ENCODE results near the gene KCNK18. TPM values are rescaled to one million over a fixed set of nuclear protein-coding genes. Genes with fewer than 3 reads are reported as not detected.

The KCNK18 gene
- total RNA-seq, 1 experiment from 2014 or later, result not detected

DNA sequence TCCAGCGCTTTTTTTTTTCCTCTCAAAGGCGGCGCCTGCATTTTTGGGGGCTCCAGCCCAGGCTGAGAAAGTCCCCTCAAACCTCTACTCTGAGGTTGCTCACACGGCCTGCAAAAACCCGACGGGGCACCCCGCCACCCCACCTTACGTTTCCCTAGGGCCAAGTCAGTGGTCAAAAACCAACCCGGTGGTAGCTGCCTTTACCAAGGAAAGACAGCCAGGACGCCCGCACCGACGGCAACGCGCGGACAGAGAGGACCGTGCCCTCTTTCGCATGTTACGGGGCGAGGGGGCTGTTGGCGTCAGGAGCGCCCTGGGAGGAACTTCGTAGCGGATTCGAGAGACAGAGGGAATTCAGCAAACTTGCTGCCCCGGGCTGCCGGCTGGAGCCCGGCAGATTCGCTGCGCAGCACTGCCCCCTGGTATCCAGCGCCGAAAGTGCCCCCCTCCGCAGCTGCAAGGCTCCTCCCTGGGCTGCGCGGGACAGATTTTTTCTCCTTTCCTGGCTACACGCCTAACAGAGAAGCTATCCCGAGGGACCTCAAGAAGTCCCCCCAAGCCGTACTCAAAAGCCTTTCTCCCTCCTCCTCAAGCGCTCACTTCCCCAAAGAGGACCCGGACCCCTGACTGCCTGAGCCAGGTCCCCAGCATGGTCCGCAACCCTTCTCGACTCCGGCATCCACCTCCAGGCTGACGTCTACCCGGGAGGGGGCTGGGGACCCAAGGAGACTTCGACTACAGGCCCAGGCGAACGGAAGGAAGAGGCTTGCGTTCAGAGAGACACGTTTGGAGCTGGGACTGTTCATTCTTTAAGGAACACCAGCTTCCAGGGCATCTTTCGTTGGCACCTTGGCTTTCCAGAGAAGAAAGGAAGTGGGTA, 31.5 kb upstream of the KCNK18 start:
- Histone ChIP-seq H3K18ac (ENCODE audit: insufficient read length, low read depth, low read length) (no peak overlapping the region), H2BK20ac (ENCODE audit: low read depth, low read length, poor library complexity, severe bottlenecking) (no peak overlapping the region), H4K91ac (ENCODE audit: insufficient read length, low read depth, low read length) (no peak overlapping the region), H2AFZ (ENCODE audit: low read length) (no peak overlapping the region), H3T11ph (ENCODE audit: low read length) (no peak overlapping the region), H3K23me2 (ENCODE audit: insufficient read length, low read depth, low read length, poor library complexity, severe bottlenecking) (peaks cover 18% of the 10 kb centered on the region), H4K8ac (replicated peaks; ENCODE audit: insufficient read length, low read depth, low read length) (no peak overlapping the region), H3K4me1 (ENCODE audit: insufficient read depth, low read length) (peaks cover 2% of the 10 kb centered on the region; the same call in 1 of the 2 replicates), H3K27me3 (ENCODE audit: insufficient read depth, low read length) (peaks cover 88% of the 10 kb centered on the region), H3K79me1 (ENCODE audit: insufficient read depth, low read depth, low read length, poor library complexity, severe bottlenecking) (no peaks in the 10 kb centered on the region), H3K4ac (ENCODE audit: low read depth, low read length) (no peak overlapping the region), H4K20me1 (ENCODE audit: control insufficient read depth, insufficient read depth, insufficient read length) (no peaks in the 10 kb centered on the region), H3K79me2 (ENCODE audit: insufficient read depth, low read length) (no peaks in the 10 kb centered on the region), H3K9ac (ENCODE audit: extremely low read depth, insufficient read length, low read length) (no peak overlapping the region), H3K14ac (ENCODE audit: insufficient read depth, low read length) (no peak overlapping the region), H2BK5ac (ENCODE audit: insufficient read length, low read length) (no peak overlapping the region), H3K4me2 (ENCODE audit: insufficient read depth, insufficient read length, low read length) (peak overlapping the region; percentile 44), H4K5ac (ENCODE audit: insufficient read length, low read depth, low read length) (no peak overlapping the region), H2BK15ac (ENCODE audit: low read depth, low read length) (no peak overlapping the region), H2BK12ac (ENCODE audit: insufficient read length, low read depth, low read length) (no peak overlapping the region), H3K56ac (ENCODE audit: insufficient read length, low read depth, low read length) (no peak overlapping the region), H3K27ac (ENCODE audit: insufficient read length, low read depth, low read length) (no peak overlapping the region), H3K9me3 (ENCODE audit: control insufficient read depth, low read depth, low read length) (no peaks in the 10 kb centered on the region), H2AK5ac (ENCODE audit: insufficient read length, low read length) (no peak overlapping the region), H2BK120ac (ENCODE audit: low read depth, low read length, poor library complexity, severe bottlenecking) (no peak overlapping the region), H3K23ac (ENCODE audit: insufficient read length, low read depth, low read length) (no peak overlapping the region)
- TF ChIP-seq, protein P1, sequence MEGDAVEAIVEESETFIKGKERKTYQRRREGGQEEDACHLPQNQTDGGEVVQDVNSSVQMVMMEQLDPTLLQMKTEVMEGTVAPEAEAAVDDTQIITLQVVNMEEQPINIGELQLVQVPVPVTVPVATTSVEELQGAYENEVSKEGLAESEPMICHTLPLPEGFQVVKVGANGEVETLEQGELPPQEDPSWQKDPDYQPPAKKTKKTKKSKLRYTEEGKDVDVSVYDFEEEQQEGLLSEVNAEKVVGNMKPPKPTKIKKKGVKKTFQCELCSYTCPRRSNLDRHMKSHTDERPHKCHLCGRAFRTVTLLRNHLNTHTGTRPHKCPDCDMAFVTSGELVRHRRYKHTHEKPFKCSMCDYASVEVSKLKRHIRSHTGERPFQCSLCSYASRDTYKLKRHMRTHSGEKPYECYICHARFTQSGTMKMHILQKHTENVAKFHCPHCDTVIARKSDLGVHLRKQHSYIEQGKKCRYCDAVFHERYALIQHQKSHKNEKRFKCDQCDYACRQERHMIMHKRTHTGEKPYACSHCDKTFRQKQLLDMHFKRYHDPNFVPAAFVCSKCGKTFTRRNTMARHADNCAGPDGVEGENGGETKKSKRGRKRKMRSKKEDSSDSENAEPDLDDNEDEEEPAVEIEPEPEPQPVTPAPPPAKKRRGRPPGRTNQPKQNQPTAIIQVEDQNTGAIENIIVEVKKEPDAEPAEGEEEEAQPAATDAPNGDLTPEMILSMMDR (conservative IDR thresholded peaks at IDR 0.05), result peak; percentile 82
- peak; percentile 88 for DNase-seq
- Mint-ChIP-seq H3K36me3 (ENCODE audit: insufficient read depth in 1 of 3, low read depth in 3 of 3) (no peaks in the 10 kb centered on the region; a peak in 1 of 7 replicates), H3K27me3 (ENCODE audit: low read depth) (peaks cover 99% of the 10 kb centered on the region), H3K4me1 (peaks cover 15 to 44% of the 10 kb centered on the region in 2 experiments), H3K9me3 (peaks cover 0 to 8% of the 10 kb centered on the region in 2 experiments; a peak in 1 of 5 replicates), H3K27ac (no peak overlapping the region), H3K4me3 (peak overlapping the region; percentile 17 to 76; a peak in 4 of 5 replicates)
- WGBS (ENCODE audit: extremely low coverage, insufficient read length, low lambda C conversion rate), result no CpG with 5 or more reads among the region's 51 CpGs

Measured in H9 (cell line).